B cell (primary cell): ENCODE data around the gene SORL1-AS1.

Experiments used
- ATAC-seq: fragments of 200-7000 bp; cut with Tn5 transposase; one replicate; pipeline ENCODE4 v1.10.0; 2021; ENCODE audit warnings: low read depth, mild to moderate bottlenecking, moderate number of reproducible peaks, moderate library complexity
- CTCF ChIA-PET: fragments of 350-600 bp; sonication (Branson Sonifier 250); formaldehyde crosslinking; loops from one replicate; lab custom pipeline; 2021; ENCODE audit warnings: antibody characterized with exemption, inconsistent platforms; lab: Charles Lee
- POLR2A ChIA-PET: fragments of 350-600 bp; sonication (Branson Sonifier 250); formaldehyde crosslinking; loops from one replicate; lab custom pipeline; 2021; ENCODE audit warnings: antibody characterized with exemption; lab: Charles Lee
- DNase-seq: peaks from one replicate; pipeline ENCODE4 v3.0.0; 2013
- H2AFZ ChIP-seq: 2 replicates; pipeline ENCODE4 v1.6.1; 2012; ENCODE audit warnings: mild to moderate bottlenecking, low read depth, low read length; ENCODE audit not compliant: insufficient read depth, poor library complexity, severe bottlenecking
- H3K27ac ChIP-seq, 2 donors: 1 replicate in 1 of 2; 2 replicates in 1 of 2; pipeline ENCODE4 v1.5.1; 2012 to 2013; ENCODE audit warnings: low read length in 2 of 2, mild to moderate bottlenecking in 2 of 2, moderate library complexity in 1 of 2
- H3K27me3 ChIP-seq, 4 experiments: fragments of 200-600 bp in 1 of 4; sonication (generic) in 1 of 4; replicated peaks in 1 of 4; 1 replicate in 2 of 4; 2 replicates in 2 of 4; pipeline versions ENCODE4 v1.6.1 to v1.7.0; 2013 to 2016; ENCODE audit warnings: low read length in 3 of 4, mild to moderate bottlenecking in 2 of 4, mixed read lengths in 1 of 4, moderate library complexity in 1 of 4; ENCODE audit not compliant: insufficient read depth in 4 of 4, control insufficient read depth in 3 of 4; ENCODE audit errors: control extremely low read depth in 1 of 4
- H3K36me3 ChIP-seq, 2 experiments: replicated peaks in 1 of 2; 1 replicate in 1 of 2; 2 replicates in 1 of 2; pipeline versions ENCODE4 v1.6.1 to v1.7.1; 2013; ENCODE audit warnings: low read length in 1 of 2; ENCODE audit not compliant: insufficient read depth in 2 of 2, control insufficient read depth in 1 of 2; ENCODE audit errors: control extremely low read depth in 1 of 2, extremely low read depth in 1 of 2
- H3K4me1 ChIP-seq, 2 donors: fragments of 200-600 bp in 1 of 2; sonication (generic) in 1 of 2; 1 replicate in 1 of 2; 2 replicates in 1 of 2; pipeline versions ENCODE4 v1.5.1 to v1.6.1; 2013 to 2017; ENCODE audit warnings: low read length in 2 of 2; ENCODE audit not compliant: control insufficient read depth in 2 of 2, insufficient read depth in 2 of 2
- H3K4me2 ChIP-seq: replicated peaks from 2 replicates; pipeline ENCODE3; 2012; ENCODE audit warnings: mild to moderate bottlenecking, low read depth, low read length; ENCODE audit not compliant: poor library complexity, severe bottlenecking
- H3K4me3 ChIP-seq, 5 experiments: fragments of 200-600 bp in 1 of 5; sonication (generic) in 1 of 5; 1 replicate in 3 of 5; 2 replicates in 2 of 5; pipeline versions ENCODE4 v1.5.1 to v1.7.0; 2011 to 2016; ENCODE audit warnings: low read length in 4 of 5, mild to moderate bottlenecking in 4 of 5, low read depth in 2 of 5, control low read depth in 1 of 5, moderate library complexity in 1 of 5; ENCODE audit not compliant: insufficient read depth in 1 of 5; ENCODE audit errors: control extremely low read depth in 1 of 5, extremely low read depth in 1 of 5
- H3K79me2 ChIP-seq: fragments of 200-600 bp; sonication (generic); one replicate; pipeline ENCODE4 v1.6.0; 2016; ENCODE audit warnings: low read length; ENCODE audit not compliant: control insufficient read depth, insufficient read depth
- H3K9ac ChIP-seq: fragments of 200-600 bp; sonication (generic); 2 replicates; pipeline ENCODE4 v1.6.1; 2017; ENCODE audit warnings: mild to moderate bottlenecking, low read length, moderate library complexity
- H3K9me3 ChIP-seq, 3 donors: one replicate each; pipeline versions ENCODE4 v1.6.1 to v1.7.1; 2013; ENCODE audit warnings: low read length in 2 of 3; ENCODE audit not compliant: control insufficient read depth in 2 of 3, insufficient read depth in 1 of 3; ENCODE audit errors: control extremely low read depth in 1 of 3
- H4K20me1 ChIP-seq: 2 replicates; pipeline ENCODE4 v1.6.0; 2012; ENCODE audit warnings: mild to moderate bottlenecking, low read length; ENCODE audit not compliant: insufficient read depth, control insufficient read depth, poor library complexity, severe bottlenecking
- H3K27ac Mint-ChIP-seq: one replicate; pipeline ENCODE4 v1.8.0; 2021; ENCODE audit warnings: mixed read lengths
- H3K27me3 Mint-ChIP-seq: one replicate; pipeline ENCODE4 v1.8.0; 2021; ENCODE audit warnings: mixed read lengths
- H3K4me1 Mint-ChIP-seq: one replicate; pipeline ENCODE4 v1.8.0; 2021; ENCODE audit warnings: mixed read lengths
- H3K4me3 Mint-ChIP-seq: one replicate; pipeline ENCODE4 v1.8.0; 2021; ENCODE audit warnings: mixed read lengths
- H3K9me3 Mint-ChIP-seq: one replicate; pipeline ENCODE4 v1.8.0; 2022; ENCODE audit warnings: mixed read lengths; ENCODE audit not compliant: insufficient read depth
- EZH2 ChIP-seq: IDR thresholded peaks from 2 replicates; pipeline ENCODE4 v1.6.1; 2012; ENCODE audit warnings: borderline replicate concordance, low read depth, mild to moderate bottlenecking, moderate library complexity, low read length; ENCODE audit not compliant: insufficient read depth, poor library complexity, severe bottlenecking
- WGBS: methylation state at CpG from one replicate; pipeline ENCODE4 v1.1.5; 2013; ENCODE audit warnings: missing lambda C conversion rate; ENCODE audit not compliant: insufficient coverage; 5-methylcytosine and 5-hydroxymethylcytosine counted together
- intact Hi-C: fragments of 100-400 bp; cut with micrococcal nuclease; formaldehyde crosslinking; loops from one replicate; pipeline ENCODE4 v1.10.0; 2022
- TF ChIP-seq, protein P1 (sequence below): fragments of 200-600 bp; IDR thresholded peaks from one replicate; pipeline ENCODE4 v1.8.0; 2022; ENCODE audit warnings: antibody characterized with exemption, mild to moderate bottlenecking

SORL1-AS1 gene

DNA sequence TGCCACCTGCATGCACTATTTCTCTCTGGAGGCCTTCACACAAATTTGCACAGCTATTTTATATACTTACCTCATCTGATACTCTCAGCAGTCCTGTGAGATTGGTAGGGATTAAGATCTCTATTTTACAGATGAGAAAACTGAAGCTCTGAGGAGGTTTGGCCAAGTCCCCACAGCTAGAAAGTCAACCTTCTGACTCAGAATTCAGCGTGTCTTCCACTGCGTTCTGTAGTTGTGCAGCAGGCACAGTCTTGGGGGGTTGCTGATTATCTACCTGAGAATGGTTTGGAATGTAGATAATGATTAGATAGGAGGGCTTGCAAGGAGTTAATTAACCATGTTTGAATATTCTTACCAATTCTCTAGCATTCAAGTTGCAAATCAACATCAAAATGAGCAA is 3.1 kb downstream of the SORL1-AS1 start:
- Histone ChIP-seq H3K27me3 (peaks cover 0 to 4% (median 0%) of the 10 kb centered on the region in 4 experiments), H3K4me3 (no peak overlapping the region), H3K4me1 (peaks cover 82 to 89% of the 10 kb centered on the region in 2 donors), H3K36me3 (no peaks in the 10 kb centered on the region), H3K27ac (peak overlapping the region in 1 of 2 donors; percentile 76), H3K9ac (peak overlapping the region; percentile 13), H2AFZ (no peak overlapping the region), H3K9me3 (peaks cover 0 to 3% (median 0%) of the 10 kb centered on the region in 3 donors), H3K79me2 (peaks cover 39% of the 10 kb centered on the region), H3K4me2 (peak overlapping the region; percentile 82), H4K20me1 (no peaks in the 10 kb centered on the region)
- Mint-ChIP-seq H3K27ac (peak overlapping the region; percentile 65), H3K4me3 (peak overlapping the region; percentile 26), H3K9me3 (no peaks in the 10 kb centered on the region), H3K4me1 (peaks cover 90% of the 10 kb centered on the region), H3K27me3 (no peaks in the 10 kb centered on the region)
- ATAC-seq (no peak), DNase-seq (no peak)
- intact Hi-C loops = loop anchor here (2.0 kb wide), 1 partner anchor 131 kb away; no protein-coding TSS in a partner anchor
- 90% methylated on average over 2 of the region's 2 CpGs for WGBS
- ChIA-PET CTCF (interaction anchor here (1.2 to 4.7 kb wide), 8 partner anchors 11 to 142 kb away, joined by 3 to 42 read pairs (median 10); no protein-coding TSS in a partner anchor), POLR2A (interaction anchor here (1.9 to 7.1 kb wide), 2 partner anchors 19 to 140 kb away, joined by 4 to 46 read pairs; no protein-coding TSS in a partner anchor)
- TF ChIP-seq EZH2 = no peak
- TF ChIP-seq, protein P1, sequence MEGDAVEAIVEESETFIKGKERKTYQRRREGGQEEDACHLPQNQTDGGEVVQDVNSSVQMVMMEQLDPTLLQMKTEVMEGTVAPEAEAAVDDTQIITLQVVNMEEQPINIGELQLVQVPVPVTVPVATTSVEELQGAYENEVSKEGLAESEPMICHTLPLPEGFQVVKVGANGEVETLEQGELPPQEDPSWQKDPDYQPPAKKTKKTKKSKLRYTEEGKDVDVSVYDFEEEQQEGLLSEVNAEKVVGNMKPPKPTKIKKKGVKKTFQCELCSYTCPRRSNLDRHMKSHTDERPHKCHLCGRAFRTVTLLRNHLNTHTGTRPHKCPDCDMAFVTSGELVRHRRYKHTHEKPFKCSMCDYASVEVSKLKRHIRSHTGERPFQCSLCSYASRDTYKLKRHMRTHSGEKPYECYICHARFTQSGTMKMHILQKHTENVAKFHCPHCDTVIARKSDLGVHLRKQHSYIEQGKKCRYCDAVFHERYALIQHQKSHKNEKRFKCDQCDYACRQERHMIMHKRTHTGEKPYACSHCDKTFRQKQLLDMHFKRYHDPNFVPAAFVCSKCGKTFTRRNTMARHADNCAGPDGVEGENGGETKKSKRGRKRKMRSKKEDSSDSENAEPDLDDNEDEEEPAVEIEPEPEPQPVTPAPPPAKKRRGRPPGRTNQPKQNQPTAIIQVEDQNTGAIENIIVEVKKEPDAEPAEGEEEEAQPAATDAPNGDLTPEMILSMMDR = no peak

DNA sequence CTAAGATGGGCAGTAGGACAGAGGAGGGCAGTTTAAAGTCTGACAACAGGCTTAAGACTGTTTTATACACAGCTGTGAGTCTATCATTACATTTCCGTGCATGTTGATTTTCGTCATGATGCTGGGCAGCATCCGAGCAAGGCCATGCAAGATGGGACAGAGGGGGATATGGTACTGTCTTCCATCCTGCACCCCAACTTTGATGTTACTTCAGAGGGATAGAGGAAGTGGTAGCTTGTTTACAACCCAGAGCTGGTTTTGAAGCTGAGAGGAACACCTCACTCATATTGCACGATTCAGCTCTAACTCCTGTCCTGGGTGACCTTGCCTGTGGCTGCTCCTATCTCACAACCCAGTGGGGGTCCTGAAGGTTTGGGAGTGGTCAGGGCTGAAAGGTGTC is 3.6 kb downstream of the SORL1-AS1 start:
- no peak for TF ChIP-seq EZH2
- TF ChIP-seq, protein P1 = no peak
- ATAC-seq (no peak), DNase-seq (no peak)
- POLR2A ChIA-PET = interaction anchor here (7.1 kb wide), 1 partner anchor 18 kb away, joined by 46 read pairs; no protein-coding TSS in a partner anchor
- Mint-ChIP-seq H3K4me3 (peak overlapping the region; percentile 26), H3K9me3 (no peaks in the 10 kb centered on the region), H3K4me1 (peaks cover 86% of the 10 kb centered on the region), H3K27me3 (no peaks in the 10 kb centered on the region), H3K27ac (peak overlapping the region; percentile 65)
- H2AFZ ChIP-seq = no peak overlapping the region
- peak overlapping the region; percentile 13 for H3K9ac ChIP-seq
- intact Hi-C loops = no loop called here
- H3K36me3 ChIP-seq = no peaks in the 10 kb centered on the region
- H3K9me3 ChIP-seq = peaks cover 0 to 3% (median 0%) of the 10 kb centered on the region in 3 donors
- 100% methylated on average over 1 of the region's 4 CpGs for WGBS
- H3K79me2 ChIP-seq = peaks cover 37% of the 10 kb centered on the region
- CTCF ChIA-PET = interaction anchor here (1.2 to 4.7 kb wide), 6 partner anchors 12 to 143 kb away, joined by 3 to 42 read pairs (median 6); no protein-coding TSS in a partner anchor
- peaks cover 0 to 4% (median 0%) of the 10 kb centered on the region in 4 experiments for H3K27me3 ChIP-seq
- H3K4me3 ChIP-seq = peak overlapping the region in 1 of 5 experiments; percentile 15
- H3K4me2 ChIP-seq = peak overlapping the region; percentile 82
- peak overlapping the region; percentile 61 to 76 for H3K27ac ChIP-seq
- H3K4me1 ChIP-seq = peaks cover 80 to 84% of the 10 kb centered on the region in 2 donors
- no peaks in the 10 kb centered on the region for H4K20me1 ChIP-seq
